SIG-M5 treated with dmso at 0.1 percent for 504 hours (cell line): ENCODE measurements around the gene SLCO2A1.
A peak's percentile ranks its signal among the peaks of the same experiment; 100 is the strongest.

Experiments
- DNase-seq: peaks from one replicate; lab custom pipeline; 2025; ENCODE audit not compliant: unreplicated experiment; lab: John Stamatoyannopoulos, UW

SLCO2A1 gene

DNA sequence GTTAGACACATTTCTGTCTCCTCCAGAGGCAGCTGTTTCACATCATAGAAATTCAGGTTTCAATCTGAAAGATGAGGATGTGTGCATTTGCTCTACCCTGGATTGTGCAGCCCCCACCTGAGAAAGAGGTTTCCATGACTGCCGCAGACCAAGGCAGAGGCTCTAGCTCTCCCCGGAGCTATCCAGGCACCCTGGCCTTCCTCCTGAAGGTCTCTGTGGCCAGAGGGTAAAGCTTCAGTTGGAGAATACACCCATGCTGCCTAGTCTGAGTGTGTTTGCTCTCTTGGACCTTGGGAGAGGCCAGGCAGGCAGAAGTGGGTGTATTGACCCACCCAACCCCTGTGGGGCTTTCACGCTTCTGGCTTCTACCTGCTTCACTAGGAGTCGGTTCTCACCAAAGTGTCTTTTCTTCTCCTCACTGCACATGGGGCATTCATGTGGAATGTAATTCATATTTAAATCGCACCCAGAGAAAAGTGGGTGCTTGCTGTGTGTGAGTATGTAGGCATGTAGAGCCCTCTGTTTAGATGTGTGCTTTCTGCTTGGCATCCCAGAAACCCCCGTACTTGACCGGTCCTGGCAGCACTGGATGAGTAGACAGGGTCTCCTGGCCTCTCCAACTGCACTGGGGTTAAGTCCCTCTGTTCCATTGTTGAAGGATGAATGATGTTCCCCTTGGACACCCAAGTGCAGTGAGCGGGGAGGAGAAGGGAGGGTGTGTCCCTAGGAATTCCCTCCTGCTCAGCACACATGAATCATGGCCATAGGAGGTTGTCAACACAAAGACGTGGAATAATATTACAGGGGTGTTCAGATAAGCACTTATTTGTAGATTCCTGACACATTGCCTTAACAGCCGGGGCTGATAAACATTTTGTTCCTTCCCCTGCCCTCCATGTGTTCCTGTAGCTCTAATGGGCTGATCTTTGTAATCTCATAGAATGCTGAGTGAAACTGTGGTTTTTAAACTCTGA, 113.8 kb downstream of the SLCO2A1 start:
- DNase-seq = no peak

DNA sequence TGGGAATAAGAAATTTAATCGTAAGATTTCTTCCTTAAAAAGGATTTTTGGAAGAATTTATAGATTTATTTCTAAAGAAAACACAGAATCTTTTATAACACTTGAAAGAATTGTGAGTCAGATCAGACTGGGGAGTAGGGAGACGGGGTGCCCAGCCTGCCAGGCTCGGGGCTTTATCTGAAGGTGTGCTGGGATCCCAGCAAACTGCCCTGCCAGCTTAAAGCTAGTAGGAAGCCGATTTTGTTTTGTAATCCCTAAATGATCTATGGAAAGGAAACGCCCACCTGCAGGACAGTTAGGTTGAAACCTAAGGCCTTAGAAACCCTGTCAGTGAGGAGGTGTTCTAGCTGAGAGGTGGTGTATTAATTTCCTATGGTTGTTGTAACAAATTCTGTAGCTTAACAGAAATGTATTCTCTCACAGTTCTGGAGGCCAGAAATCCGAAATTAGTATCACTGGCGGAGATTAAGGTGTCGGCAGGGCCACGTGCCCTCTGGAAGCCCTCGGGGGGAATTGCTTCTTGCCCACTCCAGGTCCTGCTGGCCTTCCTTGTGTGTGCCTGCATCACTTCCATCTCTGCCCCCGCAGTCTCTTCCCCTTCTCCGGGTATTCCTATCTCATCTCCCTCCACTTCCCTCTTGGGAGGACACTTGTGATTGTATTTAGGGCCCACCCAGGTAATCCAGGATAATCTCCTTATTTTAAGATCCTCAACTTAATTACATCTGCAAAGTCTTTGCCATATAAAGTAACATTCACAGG, 114.7 kb downstream of the SLCO2A1 start:
- no peak for DNase-seq

DNA sequence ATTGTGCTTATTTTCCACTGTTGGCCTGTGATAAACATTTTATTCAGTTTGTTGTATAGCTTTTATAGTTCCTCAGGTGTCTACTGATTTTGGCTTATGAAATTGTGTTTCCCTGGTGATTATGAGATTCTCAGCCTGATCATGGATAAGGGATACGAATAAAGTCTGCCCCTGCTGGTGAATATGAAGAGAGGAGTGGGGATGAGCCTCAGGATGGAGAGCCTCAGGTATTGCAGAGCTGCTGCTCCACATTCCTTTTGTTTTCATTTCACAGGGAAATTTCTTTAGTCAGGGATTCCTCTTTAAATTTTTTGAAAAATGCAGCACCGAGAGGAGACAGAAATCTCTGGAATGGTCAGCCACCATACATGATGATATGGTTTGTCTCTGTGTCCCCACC, 119.3 kb downstream of the SLCO2A1 start:
- DNase-seq = peak; percentile 3

DNA sequence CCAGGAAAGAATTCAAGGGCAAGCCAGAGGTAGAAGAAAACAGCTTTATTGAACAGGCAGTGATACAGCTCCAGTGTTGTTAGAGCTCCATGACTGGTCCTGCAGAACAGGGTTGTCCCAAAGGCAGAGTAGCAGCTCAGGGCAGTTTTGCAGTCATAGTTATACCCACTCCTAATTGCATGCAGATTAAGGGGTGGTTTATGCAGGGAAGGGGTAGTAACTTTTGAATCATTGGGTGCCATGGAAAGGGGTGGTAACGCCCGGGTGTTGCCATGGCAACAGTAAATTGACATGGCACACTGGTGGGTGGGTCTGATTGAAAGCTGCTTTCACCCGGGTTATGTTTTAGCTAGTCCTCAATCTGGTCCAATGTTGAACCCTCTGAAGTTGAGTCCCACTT, 124.3 kb downstream of the SLCO2A1 start:
- no peak for DNase-seq

DNA sequence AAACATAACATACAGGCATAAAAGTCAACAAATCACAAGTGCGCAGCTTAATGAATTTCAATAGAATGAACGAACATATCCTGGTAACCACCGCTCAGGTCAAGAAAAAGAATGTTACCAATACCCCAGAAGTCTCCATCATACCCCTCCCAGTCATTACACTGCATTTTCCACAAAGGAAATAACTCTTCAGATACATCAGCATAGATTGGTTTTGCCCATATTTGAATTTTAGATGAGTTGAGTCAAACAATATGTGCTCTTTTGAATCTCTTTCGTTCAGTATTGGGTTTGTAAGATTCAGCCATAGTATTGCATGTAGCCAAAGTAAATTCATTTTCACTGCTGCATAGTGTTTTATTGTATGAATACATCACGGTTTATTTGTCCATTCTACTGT, 127.9 kb downstream of the SLCO2A1 start:
- DNase-seq = no peak

DNA sequence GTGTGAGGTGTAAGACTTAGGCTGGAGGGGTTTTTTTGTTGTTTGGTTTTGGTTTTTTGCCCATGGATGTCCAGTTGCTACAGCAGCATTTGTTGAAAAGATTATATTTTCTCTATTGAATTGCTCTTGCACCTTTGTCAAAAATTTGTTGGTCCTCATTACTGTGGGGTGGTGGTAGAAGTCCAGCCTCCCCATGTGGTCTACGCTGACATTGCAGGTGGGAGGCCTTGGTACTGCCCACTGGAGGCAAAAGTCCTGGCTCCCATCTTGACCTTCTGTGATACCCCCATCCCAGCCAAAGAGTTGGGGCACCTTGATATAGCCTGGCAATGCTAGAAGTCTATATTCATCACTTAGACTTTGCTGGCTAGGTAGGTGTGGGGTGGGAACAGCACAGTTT, 128.6 kb downstream of the SLCO2A1 start:
- DNase-seq = no peak

DNA sequence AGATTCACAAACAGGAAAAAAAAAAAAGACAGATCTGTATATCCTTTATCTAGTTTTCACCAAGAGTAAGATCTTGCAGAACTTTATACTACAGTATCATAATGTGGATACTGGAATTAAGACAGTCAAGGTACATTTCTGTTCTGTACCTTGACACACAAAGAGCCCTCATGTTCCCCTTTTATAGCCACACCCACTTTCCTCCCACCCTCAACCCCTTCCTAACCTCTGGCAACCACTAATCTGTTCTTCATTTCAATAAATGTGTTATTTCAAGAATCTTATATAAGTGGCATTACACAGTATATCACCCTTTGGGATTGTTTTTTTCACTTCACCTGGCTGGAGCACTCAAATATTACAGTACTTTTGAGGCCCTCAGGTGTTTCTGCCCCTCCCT, 130.4 kb downstream of the SLCO2A1 start:
- no peak for DNase-seq

DNA sequence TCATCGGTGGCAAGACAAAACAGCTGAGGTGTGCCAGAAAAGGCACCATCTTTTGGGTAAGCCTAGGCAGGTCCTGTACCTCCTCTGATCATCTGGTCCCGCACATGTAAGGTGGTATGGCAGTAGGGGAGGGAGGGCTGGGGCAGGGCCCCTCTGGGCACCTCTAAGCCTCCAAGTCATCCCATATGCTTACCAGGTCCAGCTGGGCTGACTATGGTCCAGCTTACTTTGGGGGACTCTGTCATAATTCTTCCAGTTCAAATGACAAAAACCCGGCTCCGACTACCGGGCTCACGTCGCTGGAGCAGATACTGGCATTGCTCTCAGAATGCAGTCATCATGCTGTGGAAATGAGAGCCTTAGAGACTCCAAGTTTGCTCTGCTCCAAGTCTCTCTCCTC, 132.2 kb downstream of the SLCO2A1 start:
- no peak for DNase-seq

DNA sequence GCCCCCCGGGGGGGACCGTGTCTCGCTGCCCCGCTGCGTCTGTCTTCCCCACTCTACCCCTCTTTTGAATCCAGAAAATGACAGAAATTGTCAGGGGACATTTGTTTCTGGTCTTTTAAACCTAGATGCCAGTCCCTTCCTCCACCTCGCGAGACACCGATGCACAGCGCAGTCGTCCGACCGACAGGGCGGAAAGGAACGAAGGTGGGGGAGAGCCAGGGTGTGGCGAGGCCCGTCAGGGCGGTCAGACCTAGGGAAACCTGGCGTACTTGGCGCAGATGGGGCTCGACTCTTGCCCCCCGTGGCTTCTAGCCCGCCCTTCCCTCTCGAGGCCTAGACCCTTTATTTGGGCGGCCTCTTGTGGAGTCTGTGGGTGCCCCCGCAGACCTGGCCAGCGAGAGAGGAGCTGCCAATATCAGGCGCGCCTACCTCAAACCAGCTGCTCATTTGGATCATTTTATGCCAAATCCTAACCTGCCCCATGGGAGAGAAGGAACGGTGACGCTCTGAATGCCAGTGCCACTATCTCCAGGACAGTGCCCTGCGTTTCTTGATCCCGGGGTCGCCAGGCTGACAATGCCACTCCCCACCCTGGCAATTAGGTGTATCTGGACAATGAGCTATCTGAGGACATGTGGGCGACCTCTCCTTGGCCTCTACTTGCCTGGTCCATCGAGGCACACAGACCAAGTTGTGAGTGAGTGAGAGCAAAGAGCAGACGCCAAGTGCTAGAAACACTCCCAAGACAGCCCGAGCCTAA, 133.5 kb downstream of the SLCO2A1 start:
- no peak for DNase-seq

DNA sequence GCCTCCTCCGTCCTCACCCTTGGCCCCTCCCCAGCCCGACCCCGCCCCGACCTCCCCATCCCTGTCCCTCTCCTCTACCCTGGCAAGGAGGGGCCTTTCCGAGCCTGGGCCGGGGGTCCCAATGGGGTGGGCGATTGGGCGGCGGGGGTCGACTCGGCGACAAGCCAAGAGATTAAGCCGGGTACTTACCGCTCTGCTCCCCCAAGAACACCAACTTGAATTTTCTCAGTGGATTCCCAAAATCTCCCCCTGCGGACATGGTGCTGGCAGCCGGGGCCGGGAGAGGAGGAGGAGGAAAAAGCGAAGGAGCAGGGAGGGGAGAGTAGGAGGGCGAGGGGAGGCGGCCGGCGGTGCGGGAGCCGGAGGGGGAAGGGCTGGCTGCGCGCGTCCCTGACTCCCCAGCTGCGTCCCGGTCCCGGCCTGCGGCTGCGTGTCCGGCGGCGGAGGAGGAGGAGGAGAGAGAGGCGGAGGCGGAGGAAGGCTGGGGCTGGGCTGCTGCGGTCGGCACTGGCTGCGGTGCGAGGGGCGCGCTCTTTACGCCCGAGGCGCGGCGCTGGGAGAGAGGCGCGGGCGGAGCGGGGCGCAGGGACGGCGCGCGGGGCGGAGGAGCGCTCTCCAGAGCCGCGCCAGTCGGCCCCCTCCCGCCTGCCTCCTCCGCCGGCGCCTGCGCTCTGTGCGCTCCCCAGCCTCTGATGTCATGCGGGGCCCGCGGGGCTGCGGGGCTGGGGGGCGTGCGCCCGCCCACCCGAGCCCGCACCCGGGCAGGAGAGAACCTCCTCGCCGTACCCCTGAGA, 134.3 kb downstream of the SLCO2A1 start, which contains the start of gene RAB6B:
TSS of gene RAB6B (minus strand) at position 675 of the 794 bp plus-strand sequence. CDS start at position 259, 416 bp downstream.
- peak; percentile 9 for DNase-seq

DNA sequence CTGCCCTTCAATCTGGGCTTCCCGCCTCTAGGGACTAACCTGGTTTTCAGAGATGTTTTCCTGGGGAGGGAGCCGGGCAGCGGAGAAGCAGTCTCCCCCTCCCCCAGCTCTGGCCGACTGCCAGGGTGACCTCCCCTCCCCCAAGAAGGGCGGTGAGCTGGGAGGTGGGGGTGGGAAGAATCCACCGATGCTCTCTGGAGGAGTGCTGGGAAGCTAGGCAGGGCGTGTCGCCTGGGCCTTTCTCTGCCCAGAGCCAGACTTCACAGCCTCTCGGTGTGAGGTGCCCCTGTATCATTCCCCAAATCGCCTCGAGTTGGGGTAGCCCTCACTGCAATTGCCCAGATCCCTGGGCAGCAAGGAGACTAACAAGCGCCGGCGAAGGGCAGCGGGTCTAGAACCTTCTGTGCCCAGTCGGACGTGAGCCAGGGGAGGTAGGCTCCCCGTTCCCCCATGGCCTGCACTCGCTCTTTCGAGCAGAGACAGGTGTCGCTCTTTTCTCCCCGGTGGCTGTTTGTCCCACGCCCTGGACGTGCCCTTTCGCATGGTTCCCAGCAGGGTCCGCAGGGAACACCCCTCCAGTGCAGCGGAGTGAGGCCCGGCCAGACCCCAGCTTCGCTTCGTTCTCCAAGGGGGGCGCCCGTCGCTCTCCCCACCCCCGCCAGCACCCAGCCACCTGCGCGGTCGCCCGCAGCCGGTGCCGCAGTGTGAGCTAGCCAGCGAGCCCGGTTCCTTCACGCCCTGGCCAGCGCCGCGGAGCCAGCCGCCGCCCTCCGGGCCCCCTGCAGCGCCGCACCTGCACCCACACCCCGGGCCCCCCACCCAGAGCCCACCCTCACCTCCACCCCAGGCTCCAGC, 135.1 kb downstream of the SLCO2A1 start:
- DNase-seq = no peak

DNA sequence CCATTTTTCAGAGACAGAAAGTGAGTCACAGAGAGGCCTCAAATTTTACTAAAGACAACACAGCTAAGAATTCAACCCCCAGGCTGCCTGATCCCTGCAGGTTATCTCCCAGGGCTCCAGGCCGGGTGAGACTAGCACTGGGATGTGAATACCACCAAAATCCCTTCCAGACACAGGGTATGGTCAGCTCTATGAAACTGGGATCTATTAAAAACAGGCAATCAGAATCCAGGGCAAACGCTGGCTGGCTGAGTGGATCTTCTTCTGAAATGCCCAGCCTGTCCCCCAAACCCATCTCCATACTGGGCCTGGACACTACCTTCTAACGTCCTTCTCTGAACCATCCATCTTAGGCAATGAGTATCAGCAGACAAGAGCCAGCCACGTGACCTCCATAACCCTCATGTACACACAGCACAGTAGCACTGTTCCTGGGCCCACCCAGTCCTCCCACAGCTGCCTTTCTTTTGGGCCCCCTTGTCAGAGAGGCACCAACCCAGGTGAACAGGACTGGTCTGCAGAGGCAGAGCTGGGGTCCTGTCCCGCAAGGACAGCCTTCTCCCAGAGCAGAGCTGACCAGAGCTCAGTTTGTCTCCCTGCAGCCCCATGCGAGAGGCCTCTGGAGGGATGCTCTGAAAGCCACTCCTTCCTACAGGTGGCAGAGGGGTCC, 135.9 kb downstream of the SLCO2A1 start:
- no peak for DNase-seq

DNA sequence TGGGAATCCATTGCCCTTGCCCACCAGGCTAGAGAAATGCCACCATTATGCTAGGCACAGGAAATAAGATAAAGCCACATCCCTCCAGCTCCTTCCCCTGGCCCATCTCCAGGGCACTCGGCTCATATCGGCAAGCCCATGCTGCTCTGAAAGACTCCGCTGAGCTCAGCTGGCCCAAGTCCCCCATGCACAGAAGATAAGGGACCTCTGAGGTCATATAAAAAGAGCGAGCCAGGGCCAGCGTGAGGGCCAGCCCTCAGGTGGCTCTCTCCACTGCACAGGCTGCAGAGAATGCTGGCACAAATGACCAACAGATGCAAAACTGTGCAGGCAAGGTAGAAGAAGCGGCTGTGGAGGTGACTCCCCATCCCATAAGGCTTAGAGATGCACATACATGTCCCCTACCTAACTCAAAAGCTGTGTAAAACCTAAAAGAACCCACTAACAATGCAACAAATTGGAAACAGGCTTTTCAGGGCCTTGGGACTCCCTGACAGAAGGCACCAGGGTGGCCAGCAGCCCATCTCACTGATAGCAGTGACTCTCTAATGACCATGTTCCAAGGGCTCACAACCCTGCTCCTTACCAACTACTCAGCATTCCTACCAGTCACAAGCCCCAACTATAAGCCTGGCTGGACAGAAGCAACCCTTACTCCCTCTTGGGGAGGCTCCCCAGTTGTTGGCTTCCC, 137.0 kb downstream of the SLCO2A1 start:
- no peak for DNase-seq

DNA sequence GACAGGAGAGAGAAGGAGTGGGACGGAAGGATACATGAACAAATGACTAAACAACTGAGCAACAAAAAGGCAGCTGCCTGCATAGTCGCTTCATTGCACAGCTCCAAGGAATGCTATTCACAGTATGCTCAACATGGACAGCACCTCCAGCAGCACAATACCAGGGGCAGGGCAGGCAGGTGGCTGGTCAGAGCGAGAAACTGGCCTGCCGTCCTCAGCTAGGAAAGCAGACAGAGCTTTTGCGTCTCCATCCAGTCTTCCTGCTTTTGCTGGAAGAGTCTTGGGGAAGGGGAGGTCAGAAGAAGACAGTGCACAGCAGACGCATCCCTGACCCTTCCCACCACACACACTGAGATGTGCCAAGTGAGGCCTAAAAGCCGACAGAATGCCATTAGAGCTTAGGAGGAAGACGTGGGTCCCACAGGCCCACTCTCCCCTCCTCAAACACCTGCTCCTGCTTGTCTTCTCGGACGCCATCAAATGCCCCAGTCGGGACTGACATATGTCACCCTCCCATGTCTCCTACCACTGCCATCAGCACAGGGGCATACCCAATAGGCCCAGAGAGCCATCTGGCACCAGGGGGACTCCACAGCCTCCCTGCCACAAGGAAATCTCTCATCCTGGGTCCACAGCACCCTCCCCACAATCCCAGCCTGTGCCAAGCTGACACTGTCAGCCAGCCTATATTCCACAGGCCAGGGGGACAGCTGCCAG, 137.9 kb downstream of the SLCO2A1 start:
- no peak for DNase-seq

DNA sequence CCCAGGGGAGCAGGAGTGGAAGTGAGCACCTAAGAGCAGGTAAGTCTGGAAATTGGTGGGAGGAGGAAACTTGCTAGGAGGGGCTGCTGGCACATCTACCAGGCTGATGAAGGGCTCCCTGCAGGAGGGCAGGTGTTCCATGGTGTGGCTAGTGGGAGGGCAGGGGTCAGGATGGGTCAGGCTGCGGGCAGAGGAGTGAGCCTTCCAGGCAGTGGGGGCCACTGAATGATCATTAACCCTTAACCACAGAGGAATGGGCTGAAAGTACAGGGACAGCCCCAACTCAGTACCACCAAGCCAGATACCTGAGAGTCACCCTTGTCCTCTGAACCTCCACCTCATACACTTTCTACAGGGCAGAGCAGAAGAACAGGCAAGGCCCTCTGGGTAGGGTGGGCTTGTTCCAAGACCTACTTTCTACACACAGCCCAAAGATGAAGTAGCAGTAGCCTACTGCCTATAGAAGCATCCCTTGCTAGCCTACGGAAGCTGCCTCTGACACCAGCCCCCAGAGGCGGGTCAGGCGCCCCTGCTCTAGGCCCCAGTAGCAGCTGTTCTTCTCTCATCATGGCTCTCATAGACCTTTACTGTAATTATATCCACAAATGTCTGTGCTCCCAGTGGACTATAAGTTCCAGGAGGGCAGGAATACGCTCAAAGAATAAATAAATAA, 138.6 kb downstream of the SLCO2A1 start:
- no peak for DNase-seq

DNA sequence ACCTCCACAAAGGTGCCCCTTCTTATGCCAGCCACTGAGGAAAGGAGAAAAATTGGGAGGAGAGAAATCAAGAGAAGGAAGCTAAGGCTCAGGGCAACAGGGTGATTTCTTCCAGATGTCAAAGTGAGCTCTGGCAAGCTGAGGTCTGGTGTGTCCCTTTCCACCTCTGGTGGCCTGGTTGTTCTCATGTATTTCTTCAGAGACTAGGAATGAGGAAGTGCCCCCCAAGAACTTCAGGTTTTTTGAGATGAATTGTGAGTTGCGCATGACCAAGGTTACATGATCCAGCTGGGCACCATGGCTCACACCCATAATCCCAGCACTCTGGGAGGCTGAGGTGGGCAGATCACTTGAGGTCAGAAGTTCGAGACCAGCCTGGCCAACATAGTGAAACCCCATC, 139.7 kb downstream of the SLCO2A1 start:
- DNase-seq = peak; percentile 51

DNA sequence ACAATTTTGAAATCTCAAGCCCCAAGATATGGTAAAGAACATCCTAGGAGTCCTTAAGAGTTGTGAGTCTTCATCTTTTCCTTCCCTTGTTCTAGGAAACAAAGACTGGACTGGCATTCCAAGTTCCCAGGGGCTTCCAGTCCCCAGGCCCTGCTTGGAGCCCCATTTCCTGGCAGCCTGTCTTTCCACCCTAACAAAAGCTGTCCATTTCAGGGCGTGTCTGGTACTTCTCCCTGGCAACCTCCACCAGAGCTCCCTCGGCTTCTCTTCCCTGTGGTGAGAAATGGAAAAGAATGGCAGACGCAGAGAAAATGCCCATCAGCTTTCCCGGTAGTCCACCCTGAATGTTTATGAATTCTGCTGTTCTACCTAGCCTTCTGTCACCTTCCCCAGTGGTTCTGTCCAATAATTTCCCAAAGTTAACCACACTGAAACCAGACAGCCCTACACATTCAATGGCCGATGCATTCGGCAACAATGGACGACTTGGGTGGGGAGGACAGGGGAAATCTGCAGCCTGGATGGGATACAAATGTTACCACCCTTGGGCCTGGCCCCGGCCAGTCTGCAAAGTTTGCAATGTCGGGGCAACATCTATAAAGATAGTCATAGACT, 140.9 kb downstream of the SLCO2A1 start:
- no peak for DNase-seq
